SH-SY5Y (cell line): ENCODE measurements around the gene OTOG.

ENCODE experiments used
- GATA2 ChIP-seq: IDR thresholded peaks from 2 replicates; pipeline ENCODE4 v1.6.1; 2011; ENCODE audit warnings: mild to moderate bottlenecking, low read depth, low read length
- GATA3 ChIP-seq: IDR thresholded peaks from 2 replicates; pipeline ENCODE4 v1.6.1; 2011; ENCODE audit warnings: low read depth, mild to moderate bottlenecking, low read length, moderate library complexity

GRCh38 chr11:17573526-17573925 is 26.5 kb downstream of the OTOG start:
- TF ChIP-seq GATA2 (no peak), GATA3 (no peak)
